OCI-LY1 (cell line): ENCODE results near the gene CDKN2A.

Experiments
- H2AFZ ChIP-seq: fragments of 200-600 bp; sonication (generic), shearing (Covaris generic); 2 replicates; pipeline ENCODE4 v1.6.0; 2014; ENCODE audit warnings: antibody characterized with exemption, mild to moderate bottlenecking, low read length
- H3F3A ChIP-seq: fragments of 200-600 bp; sonication (generic), shearing (Covaris generic); 2 replicates; pipeline ENCODE4 v1.6.0; 2014; ENCODE audit warnings: mild to moderate bottlenecking, antibody characterized with exemption, low read length, moderate library complexity; ENCODE audit not compliant: insufficient read depth
- H3K27ac ChIP-seq: fragments of 200-600 bp; sonication (generic); 2 replicates; pipeline ENCODE4 v1.5.1; 2014; ENCODE audit warnings: low read length, mixed run types, mild to moderate bottlenecking, low read depth; ENCODE audit not compliant: poor library complexity, severe bottlenecking
- H3K27me3 ChIP-seq: fragments of 200-600 bp; sonication (generic); 2 replicates; pipeline ENCODE4 v1.6.0; 2014; ENCODE audit warnings: antibody characterized with exemption, mild to moderate bottlenecking, low read length, moderate library complexity; ENCODE audit not compliant: insufficient read depth
- H3K36me3 ChIP-seq: fragments of 200-600 bp; sonication (generic); 2 replicates; pipeline ENCODE4 v1.6.1; 2014; ENCODE audit warnings: mild to moderate bottlenecking, antibody characterized with exemption, low read length, moderate library complexity, mixed read lengths; ENCODE audit not compliant: insufficient read depth
- H3K4me1 ChIP-seq: fragments of 200-600 bp; sonication (generic); 2 replicates; pipeline ENCODE4 v1.5.1; 2014; ENCODE audit warnings: mild to moderate bottlenecking, low read length, moderate library complexity; ENCODE audit not compliant: insufficient read depth, severe bottlenecking
- H3K4me2 ChIP-seq: fragments of 200-600 bp; sonication (generic), shearing (Covaris generic); 2 replicates; pipeline ENCODE4 v1.6.1; 2014; ENCODE audit warnings: low read length
- H3K4me3 ChIP-seq: fragments of 200-600 bp; sonication (generic); 2 replicates; pipeline ENCODE4 v1.5.1; 2014; ENCODE audit warnings: low read length, low read depth, mild to moderate bottlenecking, mixed read lengths; ENCODE audit not compliant: poor library complexity, severe bottlenecking
- H3K79me2 ChIP-seq: fragments of 200-600 bp; shearing (Covaris generic); 2 replicates; pipeline ENCODE4 v1.6.1; 2016; ENCODE audit warnings: mixed run types, low read length, mixed read lengths; ENCODE audit not compliant: insufficient read depth
- H3K9ac ChIP-seq: fragments of 200-600 bp; sonication (generic), shearing (Covaris generic); 2 replicates; pipeline ENCODE4 v1.6.1; 2014; ENCODE audit warnings: mild to moderate bottlenecking, low read length, mixed read lengths
- H3K9me2 ChIP-seq: fragments of 200-600 bp; sonication (generic), shearing (Covaris generic); 2 replicates; pipeline ENCODE4 v1.6.1; 2014; ENCODE audit warnings: low read depth, mild to moderate bottlenecking, low read length, mixed read lengths
- H3K9me3 ChIP-seq: fragments of 200-600 bp; shearing (Covaris generic); 2 replicates; pipeline ENCODE4 v1.6.1; 2014; ENCODE audit warnings: low read length, mixed read lengths
- H4K20me1 ChIP-seq: fragments of 200-600 bp; sonication (generic), shearing (Covaris generic); 2 replicates; pipeline ENCODE4 v1.6.0; 2016; ENCODE audit warnings: mild to moderate bottlenecking, low read length; ENCODE audit not compliant: insufficient read depth
- EZH2 ChIP-seq: fragments of 200-600 bp; sonication (generic), shearing (Covaris generic); IDR thresholded peaks from 2 replicates; pipeline ENCODE4 v1.8.0; 2017; ENCODE audit warnings: borderline replicate concordance, mixed run types, mild to moderate bottlenecking, antibody characterized with exemption, low read length, moderate library complexity, mixed read lengths
- TF ChIP-seq, protein P1 (sequence below): fragments of 200-600 bp; sonication (generic), shearing (Covaris generic); IDR thresholded peaks from 2 replicates; pipeline ENCODE4 v1.5.1; 2017; ENCODE audit warnings: mild to moderate bottlenecking, antibody characterized with exemption, low read length, moderate library complexity, mixed read lengths

CDKN2A gene

DNA sequence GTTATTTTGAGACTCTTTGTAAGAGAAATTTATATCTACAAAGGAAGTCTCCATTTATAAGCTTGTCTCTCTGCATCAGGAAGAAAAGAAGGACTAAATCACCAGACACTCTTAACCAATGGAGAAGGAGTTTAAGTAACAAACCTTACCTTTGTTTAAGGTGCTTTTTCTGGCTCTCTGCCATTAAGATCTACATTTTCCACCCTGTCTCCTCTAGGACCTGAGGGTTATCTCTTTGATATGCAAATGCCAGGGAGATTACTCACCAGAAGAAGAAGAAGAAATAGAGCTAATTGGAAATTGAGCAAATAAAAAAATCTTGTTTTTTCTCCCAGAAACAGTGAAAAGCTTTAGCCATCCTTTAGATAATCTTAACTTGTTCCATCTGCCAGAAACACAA, 60.9 kb downstream of the CDKN2A start:
- Histone ChIP-seq H3K36me3 (no peaks in the 10 kb centered on the region), H3K27me3 (no peaks in the 10 kb centered on the region), H3K4me1 (peaks cover 22% of the 10 kb centered on the region), H3K4me2 (0 out of 2 replicates have a peak overlapping the region, but pooled peaks have one; percentile 13), H3K27ac (peak overlapping the region; percentile 20), H3K9me2 (no peaks in the 10 kb centered on the region), H4K20me1 (no peaks in the 10 kb centered on the region), H3F3A (no peaks in the 10 kb centered on the region), H3K79me2 (no peaks in the 10 kb centered on the region), H3K9me3 (no peaks in the 10 kb centered on the region), H3K4me3 (no peak overlapping the region), H2AFZ (no peak overlapping the region), H3K9ac (no peak overlapping the region)
- TF ChIP-seq, protein P1, sequence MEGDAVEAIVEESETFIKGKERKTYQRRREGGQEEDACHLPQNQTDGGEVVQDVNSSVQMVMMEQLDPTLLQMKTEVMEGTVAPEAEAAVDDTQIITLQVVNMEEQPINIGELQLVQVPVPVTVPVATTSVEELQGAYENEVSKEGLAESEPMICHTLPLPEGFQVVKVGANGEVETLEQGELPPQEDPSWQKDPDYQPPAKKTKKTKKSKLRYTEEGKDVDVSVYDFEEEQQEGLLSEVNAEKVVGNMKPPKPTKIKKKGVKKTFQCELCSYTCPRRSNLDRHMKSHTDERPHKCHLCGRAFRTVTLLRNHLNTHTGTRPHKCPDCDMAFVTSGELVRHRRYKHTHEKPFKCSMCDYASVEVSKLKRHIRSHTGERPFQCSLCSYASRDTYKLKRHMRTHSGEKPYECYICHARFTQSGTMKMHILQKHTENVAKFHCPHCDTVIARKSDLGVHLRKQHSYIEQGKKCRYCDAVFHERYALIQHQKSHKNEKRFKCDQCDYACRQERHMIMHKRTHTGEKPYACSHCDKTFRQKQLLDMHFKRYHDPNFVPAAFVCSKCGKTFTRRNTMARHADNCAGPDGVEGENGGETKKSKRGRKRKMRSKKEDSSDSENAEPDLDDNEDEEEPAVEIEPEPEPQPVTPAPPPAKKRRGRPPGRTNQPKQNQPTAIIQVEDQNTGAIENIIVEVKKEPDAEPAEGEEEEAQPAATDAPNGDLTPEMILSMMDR: no peak
- TF ChIP-seq EZH2: no peak

DNA sequence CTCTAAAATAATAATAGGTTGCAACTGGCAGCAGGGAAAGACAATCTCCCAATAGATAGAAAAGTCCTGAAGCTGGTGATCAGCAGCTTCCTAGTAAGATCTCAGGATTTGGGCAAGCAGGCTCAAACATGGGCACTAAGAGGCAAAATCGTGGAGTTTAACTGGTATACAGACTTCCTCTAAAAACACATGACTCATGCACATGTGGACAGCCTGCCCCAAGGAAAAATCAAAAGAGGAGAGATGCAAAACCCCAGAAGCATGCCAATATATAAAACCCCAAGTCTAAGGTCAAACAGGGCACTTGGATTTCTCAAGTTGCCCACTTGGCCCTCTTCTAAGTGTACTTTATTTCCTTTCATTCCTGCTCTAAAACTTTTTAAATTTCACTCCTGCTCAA, 62.8 kb downstream of the CDKN2A start:
- no peaks in the 10 kb centered on the region for H3K27me3 ChIP-seq
- H3F3A ChIP-seq: no peaks in the 10 kb centered on the region
- no peaks in the 10 kb centered on the region for H4K20me1 ChIP-seq
- H3K9me3 ChIP-seq: no peaks in the 10 kb centered on the region
- H3K4me1 ChIP-seq: peaks cover 22% of the 10 kb centered on the region
- no peaks in the 10 kb centered on the region for H3K79me2 ChIP-seq
- H3K9me2 ChIP-seq: no peaks in the 10 kb centered on the region
- H3K27ac ChIP-seq: no peak overlapping the region
- H3K36me3 ChIP-seq: no peaks in the 10 kb centered on the region
- no peak overlapping the region for H3K9ac ChIP-seq
- H3K4me2 ChIP-seq: no peak overlapping the region
- H2AFZ ChIP-seq: no peak overlapping the region
- no peak for TF ChIP-seq EZH2
- TF ChIP-seq, protein P1: no peak
- no peak overlapping the region for H3K4me3 ChIP-seq

DNA sequence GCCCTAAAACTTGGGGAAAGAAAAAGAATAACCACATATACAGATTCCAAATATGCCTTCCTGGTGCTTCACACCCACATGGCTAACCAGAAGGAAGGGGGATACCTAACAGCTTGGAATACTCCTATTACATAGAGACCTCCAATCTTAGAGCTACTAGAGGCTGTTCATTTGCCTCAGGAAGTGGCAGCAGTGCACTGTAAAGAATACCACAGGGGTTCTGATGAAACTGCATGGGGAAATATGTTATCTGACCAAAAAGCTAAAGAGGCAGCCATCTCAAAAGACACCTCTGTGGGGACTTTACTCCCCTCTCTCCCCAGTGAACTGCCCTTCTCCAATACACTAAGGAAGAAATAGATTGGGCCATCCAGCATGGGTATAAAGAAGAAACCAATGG, 66.4 kb downstream of the CDKN2A start:
- Histone ChIP-seq H3K9me2 (no peaks in the 10 kb centered on the region), H3K9ac (no peak overlapping the region), H3K4me1 (no peaks in the 10 kb centered on the region), H3K27me3 (no peaks in the 10 kb centered on the region), H3K9me3 (no peaks in the 10 kb centered on the region), H3K27ac (no peak overlapping the region), H3K4me2 (no peak overlapping the region), H2AFZ (no peak overlapping the region), H3K79me2 (no peaks in the 10 kb centered on the region), H4K20me1 (no peaks in the 10 kb centered on the region), H3K4me3 (no peak overlapping the region), H3F3A (no peaks in the 10 kb centered on the region), H3K36me3 (no peaks in the 10 kb centered on the region)
- TF ChIP-seq EZH2: no peak
- TF ChIP-seq, protein P1: no peak
